ENCODE results near the gene SH3TC1.

DNA sequence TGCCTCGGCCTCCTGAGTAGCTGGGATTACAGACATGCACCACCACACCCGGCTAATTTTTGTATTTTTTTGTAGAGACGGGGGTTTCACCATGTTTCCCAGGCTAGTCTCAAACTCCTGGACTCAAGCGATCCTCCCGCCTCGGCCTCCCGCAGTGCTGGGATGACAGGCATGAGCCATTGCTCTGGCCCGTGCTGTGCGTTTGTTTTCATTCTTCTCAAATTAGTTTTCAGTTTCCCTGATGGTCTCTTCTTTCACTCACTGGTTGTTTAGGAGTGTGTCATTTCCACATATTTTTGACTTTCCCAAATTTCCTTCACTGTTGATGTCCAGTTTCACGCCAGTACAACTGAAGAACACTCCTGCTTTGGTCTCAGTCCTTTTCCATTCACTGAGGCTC is 31.8 kb downstream of the SH3TC1 start:
- TF ChIP-seq, protein P1, sequence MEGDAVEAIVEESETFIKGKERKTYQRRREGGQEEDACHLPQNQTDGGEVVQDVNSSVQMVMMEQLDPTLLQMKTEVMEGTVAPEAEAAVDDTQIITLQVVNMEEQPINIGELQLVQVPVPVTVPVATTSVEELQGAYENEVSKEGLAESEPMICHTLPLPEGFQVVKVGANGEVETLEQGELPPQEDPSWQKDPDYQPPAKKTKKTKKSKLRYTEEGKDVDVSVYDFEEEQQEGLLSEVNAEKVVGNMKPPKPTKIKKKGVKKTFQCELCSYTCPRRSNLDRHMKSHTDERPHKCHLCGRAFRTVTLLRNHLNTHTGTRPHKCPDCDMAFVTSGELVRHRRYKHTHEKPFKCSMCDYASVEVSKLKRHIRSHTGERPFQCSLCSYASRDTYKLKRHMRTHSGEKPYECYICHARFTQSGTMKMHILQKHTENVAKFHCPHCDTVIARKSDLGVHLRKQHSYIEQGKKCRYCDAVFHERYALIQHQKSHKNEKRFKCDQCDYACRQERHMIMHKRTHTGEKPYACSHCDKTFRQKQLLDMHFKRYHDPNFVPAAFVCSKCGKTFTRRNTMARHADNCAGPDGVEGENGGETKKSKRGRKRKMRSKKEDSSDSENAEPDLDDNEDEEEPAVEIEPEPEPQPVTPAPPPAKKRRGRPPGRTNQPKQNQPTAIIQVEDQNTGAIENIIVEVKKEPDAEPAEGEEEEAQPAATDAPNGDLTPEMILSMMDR (IDR thresholded peaks at IDR 0.05): no peak
- TF ChIP-seq POLR2A (IDR thresholded peaks at IDR 0.05): no peak

All from vagina (tissue), 2 donors.